ENCODE measurements around the gene PCSK6. TPM values are rescaled to one million over a fixed set of nuclear protein-coding genes. Genes with fewer than 3 reads are reported as not detected.
A peak's percentile ranks its signal among the peaks of the same experiment; 100 is the strongest.

PCSK6 gene
- 10.6 TPM for total RNA-seq (2021; ENCODE audit: unreplicated experiment)
- polyA plus RNA-seq (2012; ENCODE audit: insufficient read length), result 18.4 TPM
- percentile 45 among the genes with signal in this experiment for Bru-seq, nascent RNA
- percentile 42 among the genes with signal in this experiment for BruChase-seq, experiment 1, labeled RNA remaining after a 2-hour chase
- BruChase-seq, experiment 2, labeled RNA remaining after a 6-hour chase, result percentile 43 among the genes with signal in this experiment
- long read RNA-seq, partial matches to known transcripts, result 6 of 15 reads
- long read RNA-seq, other reads (novel, unspliced or antisense), result 7 of 15 reads

- in situ Hi-C loops (cut with HindIII; ENCODE audit: low pct_unique_long_range_greater_than_20kb, low sequenced_read_pairs), result no loop called here
- no peak for DNase-seq (ENCODE audit: low read depth, low spot score)
- Histone ChIP-seq H3K27me3 (ENCODE audit: control insufficient read depth, insufficient read depth, low read length) (peaks cover 2% of the 10 kb centered on the region), H3K36me3 (ENCODE audit: control insufficient read depth, insufficient read depth, low read length) (no peaks in the 10 kb centered on the region), H3K4me1 (ENCODE audit: control insufficient read depth, insufficient read depth, low read length) (0 out of 2 replicates have a peak, but pooled peaks cover 3% of the 10 kb centered on the region), H3K4me3 (ENCODE audit: low read depth in 2 of 2, low read length in 2 of 2) (peak within 1 kb of the TSS; percentile 35 to 44), H3K27ac (ENCODE audit: low read length) (no peak within 1 kb of the TSS), H3K9me3 (ENCODE audit: control insufficient read depth, insufficient read depth, low read depth, low read length) (no peaks in the 10 kb centered on the region)
- ATAC-seq, result peak; percentile 80
- ChIA-PET POLR2A (no interaction called here), CTCF (no interaction called here)
- TF ChIP-seq CTCF (IDR thresholded peaks at IDR 0.05) (no peak), REST (IDR thresholded peaks at IDR 0.05; ENCODE audit: insufficient read depth in 1 of 2, low read depth in 2 of 2, low read length in 1 of 2) (no peak), POLR2AphosphoS5 (IDR thresholded peaks at IDR 0.05; ENCODE audit: low read depth, low read length) (no peak), SIN3A (IDR thresholded peaks at IDR 0.05; ENCODE audit: borderline replicate concordance, insufficient read depth, low read depth, low read length) (no peak), TCF7L2 (IDR thresholded peaks at IDR 0.05; ENCODE audit: low read depth, low read length) (no peak)
- intact Hi-C loops (cut with micrococcal nuclease; ENCODE audit: unreplicated experiment), result loop anchor here (5.0 kb wide), 1 partner anchor 193 kb away; the partner anchor contains the start of gene SNRPA1
- BruUV-seq (replicated peaks), result no TSS peak
Measured at GRCh38 chr15:101489599-101490407, at the start of gene PCSK6. Gene PCSK6 (minus strand): TSS chr15:101489707. CDS start chr15:101489670, 37 bp downstream.

GRCh38 chr15:101538996-101539395 is 49.5 kb upstream of the PCSK6 start:
- Histone ChIP-seq H3K4me3 (ENCODE audit: low read depth in 2 of 2, low read length in 2 of 2) (no peak overlapping the region), H3K9me3 (ENCODE audit: control insufficient read depth, insufficient read depth, low read depth, low read length) (no peaks in the 10 kb centered on the region), H3K27me3 (ENCODE audit: control insufficient read depth, insufficient read depth, low read length) (no peaks in the 10 kb centered on the region), H3K36me3 (ENCODE audit: control insufficient read depth, insufficient read depth, low read length) (no peaks in the 10 kb centered on the region), H3K4me1 (ENCODE audit: control insufficient read depth, insufficient read depth, low read length) (no peaks in the 10 kb centered on the region), H3K27ac (ENCODE audit: low read length) (no peak overlapping the region)
- in situ Hi-C loops (cut with HindIII; ENCODE audit: low pct_unique_long_range_greater_than_20kb, low sequenced_read_pairs) (no loop called here), intact Hi-C loops (cut with micrococcal nuclease; ENCODE audit: unreplicated experiment) (no loop called here)
- ChIA-PET POLR2A (no interaction called here), CTCF (no interaction called here)
- no peak for TF ChIP-seq SIN3A (IDR thresholded peaks at IDR 0.05; ENCODE audit: borderline replicate concordance, insufficient read depth, low read depth, low read length)
- no peak for TF ChIP-seq REST (IDR thresholded peaks at IDR 0.05; ENCODE audit: insufficient read depth in 1 of 2, low read depth in 2 of 2, low read length in 1 of 2)
- no peak for TF ChIP-seq CTCF (IDR thresholded peaks at IDR 0.05)
- no peak for TF ChIP-seq POLR2AphosphoS5 (IDR thresholded peaks at IDR 0.05; ENCODE audit: low read depth, low read length)
- no peak for TF ChIP-seq TCF7L2 (IDR thresholded peaks at IDR 0.05; ENCODE audit: low read depth, low read length)
- DNase-seq (ENCODE audit: low read depth, low spot score) (no peak), ATAC-seq (no peak)
- no TSS peak for BruUV-seq (replicated peaks)

Measured in Panc1 (cell line).